Kidney (tissue), 14 donors: Measurements from ENCODE around the gene OTOF. TPM values are rescaled to one million over a fixed set of nuclear protein-coding genes. Genes with fewer than 3 reads are reported as not detected.

Source experiments
- DNase-seq, 5 donors: peaks; one replicate each; pipeline ENCODE4 v3.0.0-alpha.2; 2013 to 2020
- FAIRE-seq: peaks from 2 replicates; lab custom pipeline; 2012; peaks lifted over from hg19 to GRCh38; lab: Jason Lieb, UNC
- H3K27ac ChIP-seq, 2 donors: one replicate each; pipeline ENCODE4 v1.7.0; 2013; ENCODE audit warnings: low read depth in 2 of 2, low read length in 2 of 2, inconsistent platforms in 1 of 2
- H3K27me3 ChIP-seq: one replicate; pipeline ENCODE4 v1.7.1; 2013; ENCODE audit warnings: low read length, inconsistent platforms; ENCODE audit not compliant: control insufficient read depth, insufficient read depth
- H3K36me3 ChIP-seq, 3 donors: one replicate each; pipeline versions ENCODE4 v1.7.0 to v1.7.1; 2013; ENCODE audit warnings: low read length in 3 of 3, control low read depth in 1 of 3, inconsistent platforms in 1 of 3; ENCODE audit not compliant: insufficient read depth in 3 of 3, control insufficient read depth in 2 of 3
- H3K4me1 ChIP-seq, 3 donors: one replicate each; pipeline versions ENCODE4 v1.7.0 to v1.7.1; 2013; ENCODE audit warnings: low read length in 3 of 3, inconsistent platforms in 1 of 3, low read depth in 1 of 3; ENCODE audit not compliant: control insufficient read depth in 2 of 3, insufficient read depth in 2 of 3
- H3K4me3 ChIP-seq, 3 donors: one replicate each; pipeline versions ENCODE4 v1.7.0 to v1.8.1; 2013; ENCODE audit warnings: low read length in 3 of 3, control low read depth in 1 of 3, inconsistent platforms in 1 of 3
- H3K9ac ChIP-seq, 3 donors: one replicate each; pipeline versions ENCODE4 v1.7.0 to v1.7.1; 2013; ENCODE audit warnings: low read length in 3 of 3, control low read depth in 1 of 3, inconsistent platforms in 1 of 3
- H3K9me3 ChIP-seq, 3 donors: one replicate each; pipeline versions ENCODE4 v1.7.0 to v1.7.1; 2013; ENCODE audit warnings: low read length in 3 of 3, control low read depth in 1 of 3, inconsistent platforms in 1 of 3; ENCODE audit not compliant: control insufficient read depth in 2 of 3, insufficient read depth in 1 of 3
- intact Hi-C: fragments of 100-400 bp; cut with DNase I; formaldehyde crosslinking; loops from one replicate; pipeline ENCODE4 v1.11.1; 2022
- polyA plus RNA-seq: library from polyadenylated mRNA; stranded (reverse); fragments of 350-450 nt; fragmentation: Illumina TruSeq; extraction: RNeasy Lipid Tissue Mini Kit (QIAGEN cat#74804); gene quantifications from one replicate; pipeline ENCODE4 v1.2.3, GENCODE V29; 2014; ENCODE audit warnings: low read depth, low replicate concordance; ENCODE audit not compliant: insufficient read depth
- total RNA-seq: library from RNA; stranded (reverse); fragmentation: NEBNext Ultra II Directional; extraction: Animal tissue kit (Norgen Biotek cat#: 25700); gene quantifications from one replicate; pipeline ENCODE4 v1.2.1, GENCODE V29; 2021
- TF ChIP-seq, protein P1 (sequence below): IDR thresholded peaks from 3 replicates; pipeline ENCODE4 v1.5.1; 2012; ENCODE audit warnings: mild to moderate bottlenecking, moderate library complexity, borderline replicate concordance; ENCODE audit not compliant: insufficient read depth; ENCODE audit errors: extremely low read depth
- donor health status: control.
- donor health status: control.
- donor health status: control.
- donor health status: control.
- donor health status: control.
- donor health status: DM: yes; HTN: yes; CAD: no.
- donor health status: Normal renal cell carcinoma (clear cell type).

Gene OTOF
- total and polyA plus RNA-seq, 2 donors from 2014 or later = 0.16 TPM; not detected in 1

DNA sequence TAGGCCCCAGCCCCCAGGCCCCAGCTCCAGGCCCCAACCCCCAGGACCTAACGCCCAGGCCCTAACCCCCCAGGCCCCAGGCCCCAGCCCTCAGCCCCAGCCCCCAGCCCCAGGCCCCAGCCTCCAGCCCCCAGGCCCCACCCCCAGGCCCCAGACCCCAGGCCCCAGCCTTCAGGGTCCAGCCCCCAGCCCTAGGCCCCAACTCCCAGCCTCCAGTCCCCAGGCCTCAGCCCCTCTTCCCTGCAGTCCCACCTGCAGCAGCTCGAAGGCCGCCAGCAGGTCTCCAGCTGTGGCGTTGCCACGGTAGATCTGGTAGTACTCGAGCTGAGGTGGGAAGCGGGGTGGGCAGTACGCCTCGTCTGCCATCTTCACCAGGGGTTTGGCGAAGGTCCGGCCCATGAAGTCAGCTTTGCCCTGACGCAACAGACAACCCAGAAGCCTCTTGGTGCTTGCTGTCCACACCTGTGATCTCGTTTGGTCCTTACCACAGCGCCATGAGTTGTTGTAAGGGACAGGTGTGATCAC is 3.6 kb downstream of the OTOF start:
- Histone ChIP-seq H3K27ac (no peak overlapping the region), H3K9ac (no peak overlapping the region), H3K36me3 (no peaks in the 10 kb centered on the region), H3K4me3 (no peak overlapping the region), H3K27me3 (no peaks in the 10 kb centered on the region), H3K9me3 (peaks cover 0 to 7% (median under 1%) of the 10 kb centered on the region in 3 donors), H3K4me1 (no peaks in the 10 kb centered on the region)
- intact Hi-C loops = no loop called here
- FAIRE-seq = no peak
- DNase-seq = peak in 1 of 5 donors; percentile 45
- TF ChIP-seq, protein P1, sequence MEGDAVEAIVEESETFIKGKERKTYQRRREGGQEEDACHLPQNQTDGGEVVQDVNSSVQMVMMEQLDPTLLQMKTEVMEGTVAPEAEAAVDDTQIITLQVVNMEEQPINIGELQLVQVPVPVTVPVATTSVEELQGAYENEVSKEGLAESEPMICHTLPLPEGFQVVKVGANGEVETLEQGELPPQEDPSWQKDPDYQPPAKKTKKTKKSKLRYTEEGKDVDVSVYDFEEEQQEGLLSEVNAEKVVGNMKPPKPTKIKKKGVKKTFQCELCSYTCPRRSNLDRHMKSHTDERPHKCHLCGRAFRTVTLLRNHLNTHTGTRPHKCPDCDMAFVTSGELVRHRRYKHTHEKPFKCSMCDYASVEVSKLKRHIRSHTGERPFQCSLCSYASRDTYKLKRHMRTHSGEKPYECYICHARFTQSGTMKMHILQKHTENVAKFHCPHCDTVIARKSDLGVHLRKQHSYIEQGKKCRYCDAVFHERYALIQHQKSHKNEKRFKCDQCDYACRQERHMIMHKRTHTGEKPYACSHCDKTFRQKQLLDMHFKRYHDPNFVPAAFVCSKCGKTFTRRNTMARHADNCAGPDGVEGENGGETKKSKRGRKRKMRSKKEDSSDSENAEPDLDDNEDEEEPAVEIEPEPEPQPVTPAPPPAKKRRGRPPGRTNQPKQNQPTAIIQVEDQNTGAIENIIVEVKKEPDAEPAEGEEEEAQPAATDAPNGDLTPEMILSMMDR = no peak

- FAIRE-seq = no peak
- no peaks in the 10 kb centered on the region for H3K4me1 ChIP-seq
- no peak overlapping the region for H3K9ac ChIP-seq
- TF ChIP-seq, protein P1 = no peak
- no peak overlapping the region for H3K4me3 ChIP-seq
- DNase-seq = peak in 1 of 5 donors; percentile 69
- peaks cover 0 to 10% (median 2%) of the 10 kb centered on the region in 3 donors for H3K9me3 ChIP-seq
- no peaks in the 10 kb centered on the region for H3K36me3 ChIP-seq
- intact Hi-C loops = no loop called here
- no peak overlapping the region for H3K27ac ChIP-seq
- H3K27me3 ChIP-seq = no peaks in the 10 kb centered on the region
Measured at GRCh38 chr2:26473796-26474195, 4.1 kb downstream of the OTOF start.

DNA sequence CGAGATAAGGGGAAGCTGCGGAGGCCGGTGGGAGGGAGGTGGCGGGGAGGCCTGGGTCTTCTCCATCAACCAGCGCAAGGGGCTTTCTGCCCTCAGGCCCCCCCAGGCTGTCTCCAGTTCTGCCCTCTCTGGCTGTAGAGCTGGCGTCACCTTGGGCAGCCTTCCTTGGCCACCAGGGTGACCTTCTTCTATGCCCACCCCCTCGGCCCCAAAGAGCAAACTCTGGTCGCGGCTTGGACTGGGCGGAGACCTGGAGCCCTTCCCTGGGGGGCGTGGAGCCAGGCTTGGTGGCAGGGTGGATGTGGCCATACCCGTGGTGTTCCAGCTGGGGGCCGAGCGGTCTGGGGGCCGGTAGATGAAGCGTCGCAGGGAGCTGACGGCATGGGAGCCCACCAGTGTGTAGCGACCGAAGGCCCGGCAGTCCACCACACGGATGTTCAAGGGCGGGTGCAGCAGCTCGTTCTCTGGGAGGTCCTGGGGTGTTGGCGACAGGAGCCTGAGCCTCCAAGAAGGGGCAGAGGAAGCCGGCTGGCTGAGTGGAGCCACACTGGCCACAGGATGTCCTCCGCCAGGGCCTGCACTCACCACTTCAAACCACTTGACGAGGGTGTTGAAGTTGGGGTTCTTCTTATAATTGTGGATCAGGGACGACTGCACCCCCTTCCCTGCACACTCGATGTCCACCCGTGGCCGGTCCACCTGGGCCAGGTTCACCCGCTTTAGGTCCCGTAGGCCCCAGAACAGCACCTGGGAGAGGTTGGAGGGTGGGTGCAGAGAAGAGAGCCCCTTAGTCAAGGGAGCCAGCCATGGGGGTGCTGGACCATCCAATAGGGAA is 4.9 kb downstream of the OTOF start:
- peak in 1 of 5 donors; percentile 78 for DNase-seq
- H3K27ac ChIP-seq = no peak overlapping the region
- intact Hi-C loops = no loop called here
- no peak overlapping the region for H3K4me3 ChIP-seq
- no peak for FAIRE-seq
- peaks cover 0 to 10% (median 2%) of the 10 kb centered on the region in 3 donors for H3K9me3 ChIP-seq
- H3K9ac ChIP-seq = no peak overlapping the region
- no peaks in the 10 kb centered on the region for H3K36me3 ChIP-seq
- TF ChIP-seq, protein P1 = no peak
- no peaks in the 10 kb centered on the region for H3K4me1 ChIP-seq
- no peaks in the 10 kb centered on the region for H3K27me3 ChIP-seq
